Heart left ventricle (tissue), 13 donors: ENCODE measurements around the gene MYLK3.

Source experiments
- POLR2A ChIP-seq, 2 donors: fragments of 450-650 bp; IDR thresholded peaks; one replicate each; pipeline ENCODE4 v1.6.1; 2017; ENCODE audit warnings: antibody characterized with exemption in 2 of 2, mild to moderate bottlenecking in 2 of 2, moderate library complexity in 2 of 2
- TF ChIP-seq, protein P1 (sequence below), 12 donors: fragments of 200-600 bp; sonication (generic) in 4 of 12; IDR thresholded peaks; one replicate each; pipeline versions ENCODE4 v1.5.0 to v1.8.0; 2018 to 2022; ENCODE audit warnings: antibody characterized with exemption in 12 of 12, mild to moderate bottlenecking in 5 of 12
- donor health status: ischemic (EF 13 %, LVEDD 7.1; RV severe dilation, severe dysfunction).
- donor health status: DM: no; HTN: yes; CAD: no.
- donor health status: DM: no; HTN: no; CAD: no.
- donor health status: ischemic (EF 25% LVEDD 6.9; RV normal size, moderate dysfunction).
- donor health status: ischemic (EF 25% LVEDD 5.7; RV mildly dilated, moderate dysfunction).
- donor health status: ischemic (EF 35%, LVEDD 5.7; RV mildly dilated, moderate dysfunction).
- donor health status: nonischemic (EF 11% LVEDD 7.7; RV severe dilation, severe dysfunction).
- donor health status: DM: yes; HTN: yes; CAD: no.
- donor health status: PGD.
- donor health status: ischemic (EF 29% LVEDD 5.4; RV normal size, mild dysfunction).
- donor health status: nonischemic (EF 23%, LVEDD 6.1; RV moderate dilation, normal function).

DNA sequence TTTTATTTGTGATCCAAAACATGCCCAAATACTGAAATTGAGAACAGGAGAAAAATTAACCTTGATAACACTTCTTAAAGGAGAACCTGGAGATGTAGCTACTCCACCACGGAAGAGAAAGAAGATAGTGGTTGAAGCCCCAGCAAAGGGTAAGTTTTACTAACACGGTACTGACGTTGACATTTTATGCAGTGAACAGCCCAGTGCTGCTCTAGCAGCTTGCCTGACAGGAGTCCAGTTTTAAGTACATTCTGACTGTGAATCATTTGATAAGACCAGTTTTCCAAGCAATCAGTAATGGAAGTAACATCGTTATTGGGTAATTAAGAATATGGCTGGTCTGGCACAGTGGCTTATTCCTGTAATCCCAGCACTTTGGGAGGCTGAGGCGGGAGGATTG lies 52.2 kb downstream of the MYLK3 start:
- TF ChIP-seq, protein P1, sequence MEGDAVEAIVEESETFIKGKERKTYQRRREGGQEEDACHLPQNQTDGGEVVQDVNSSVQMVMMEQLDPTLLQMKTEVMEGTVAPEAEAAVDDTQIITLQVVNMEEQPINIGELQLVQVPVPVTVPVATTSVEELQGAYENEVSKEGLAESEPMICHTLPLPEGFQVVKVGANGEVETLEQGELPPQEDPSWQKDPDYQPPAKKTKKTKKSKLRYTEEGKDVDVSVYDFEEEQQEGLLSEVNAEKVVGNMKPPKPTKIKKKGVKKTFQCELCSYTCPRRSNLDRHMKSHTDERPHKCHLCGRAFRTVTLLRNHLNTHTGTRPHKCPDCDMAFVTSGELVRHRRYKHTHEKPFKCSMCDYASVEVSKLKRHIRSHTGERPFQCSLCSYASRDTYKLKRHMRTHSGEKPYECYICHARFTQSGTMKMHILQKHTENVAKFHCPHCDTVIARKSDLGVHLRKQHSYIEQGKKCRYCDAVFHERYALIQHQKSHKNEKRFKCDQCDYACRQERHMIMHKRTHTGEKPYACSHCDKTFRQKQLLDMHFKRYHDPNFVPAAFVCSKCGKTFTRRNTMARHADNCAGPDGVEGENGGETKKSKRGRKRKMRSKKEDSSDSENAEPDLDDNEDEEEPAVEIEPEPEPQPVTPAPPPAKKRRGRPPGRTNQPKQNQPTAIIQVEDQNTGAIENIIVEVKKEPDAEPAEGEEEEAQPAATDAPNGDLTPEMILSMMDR (IDR thresholded peaks at IDR 0.05) = no peak
- TF ChIP-seq POLR2A (IDR thresholded peaks at IDR 0.05) = no peak
